ENCODE measurements around the gene SLC34A3. TPM values are rescaled to one million over a fixed set of nuclear protein-coding genes. Genes with fewer than 3 reads are reported as not detected.
A peak's percentile ranks its signal among the peaks of the same experiment; 100 is the strongest.

The SLC34A3 gene
- total RNA-seq, 1 experiment from 2014 or later: not detected

- H3K27ac ChIP-seq (ENCODE audit: low read length): peak overlapping the region; percentile 95
- H3K36me3 ChIP-seq (ENCODE audit: insufficient read depth, low read length): peaks cover 8% of the 10 kb centered on the region; the same call in 1 of the 2 replicates
- no peaks in the 10 kb centered on the region for H3K9me3 ChIP-seq (ENCODE audit: low read length)
- no peaks in the 10 kb centered on the region for H3K27me3 ChIP-seq (ENCODE audit: low read length)
- H3K4me1 ChIP-seq (ENCODE audit: low read length): peaks cover 41% of the 10 kb centered on the region
- H3K79me2 ChIP-seq (ENCODE audit: low read length): 0 out of 2 replicates have a peak, but pooled peaks cover 2% of the 10 kb centered on the region
- no peak overlapping the region for H2AFZ ChIP-seq (ENCODE audit: low read length)
- H4K20me1 ChIP-seq (ENCODE audit: insufficient read depth, low read depth, low read length): no peaks in the 10 kb centered on the region
- H3K9me2 ChIP-seq (replicated peaks; ENCODE audit: insufficient read depth, low read length): no peaks in the 10 kb centered on the region
- H3K9ac ChIP-seq (ENCODE audit: low read length): peak overlapping the region; percentile 72
- DNase-seq: peak; percentile 61
- H3K4me3 ChIP-seq (ENCODE audit: low read length): peak overlapping the region; percentile 60
- H3K4me2 ChIP-seq (ENCODE audit: low read depth, low read length, poor library complexity, severe bottlenecking): peak overlapping the region; percentile 70
Measured at GRCh38 chr9:137268538-137269201, 38.0 kb downstream of the SLC34A3 start.

GRCh38 chr9:137269231-137269772 is 38.6 kb downstream of the SLC34A3 start:
- H2AFZ ChIP-seq (ENCODE audit: low read length): no peak overlapping the region
- peak overlapping the region; percentile 70 for H3K4me2 ChIP-seq (ENCODE audit: low read depth, low read length, poor library complexity, severe bottlenecking)
- DNase-seq: peak; percentile 89
- peak overlapping the region; percentile 60 for H3K4me3 ChIP-seq (ENCODE audit: low read length)
- H3K27ac ChIP-seq (ENCODE audit: low read length): peak overlapping the region; percentile 95
- peak overlapping the region; percentile 72 for H3K9ac ChIP-seq (ENCODE audit: low read length)
- no peaks in the 10 kb centered on the region for H4K20me1 ChIP-seq (ENCODE audit: insufficient read depth, low read depth, low read length)
- no peaks in the 10 kb centered on the region for H3K9me2 ChIP-seq (replicated peaks; ENCODE audit: insufficient read depth, low read length)
- H3K79me2 ChIP-seq (ENCODE audit: low read length): 0 out of 2 replicates have a peak, but pooled peaks cover 2% of the 10 kb centered on the region
- peaks cover 48% of the 10 kb centered on the region for H3K4me1 ChIP-seq (ENCODE audit: low read length)
- H3K36me3 ChIP-seq (ENCODE audit: insufficient read depth, low read length): peaks cover 8% of the 10 kb centered on the region; the same call in 1 of the 2 replicates
- no peaks in the 10 kb centered on the region for H3K9me3 ChIP-seq (ENCODE audit: low read length)
- H3K27me3 ChIP-seq (ENCODE audit: low read length): no peaks in the 10 kb centered on the region

GRCh38 chr9:137270929-137271695 is 40.4 kb downstream of the SLC34A3 start:
- Histone ChIP-seq H3K9ac (ENCODE audit: low read length) (no peak overlapping the region), H3K36me3 (ENCODE audit: insufficient read depth, low read length) (peaks cover 6% of the 10 kb centered on the region; the same call in 1 of the 2 replicates)
- DNase-seq: no peak

DNA sequence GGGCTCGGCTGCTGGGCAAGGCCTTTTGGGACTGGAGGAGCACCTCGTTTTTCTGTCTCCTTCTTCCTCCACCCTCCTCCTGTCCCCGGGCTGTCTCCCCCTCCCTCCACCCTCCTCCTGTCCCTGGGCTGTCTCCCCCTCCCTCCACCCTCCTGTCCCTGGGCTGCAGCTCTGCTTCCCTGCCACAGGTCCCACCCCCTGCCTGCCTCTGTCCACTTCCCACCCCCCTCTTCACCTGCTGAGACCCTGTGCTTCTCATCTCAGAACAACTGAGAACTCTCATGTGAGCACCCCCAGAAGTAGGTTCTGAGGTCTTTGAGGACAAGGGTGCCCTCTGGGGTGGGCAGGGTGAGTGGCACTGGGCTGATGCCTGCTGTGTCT is 41.0 kb downstream of the SLC34A3 start:
- no peaks in the 10 kb centered on the region for H3K27me3 ChIP-seq (ENCODE audit: low read length)
- H3K9me3 ChIP-seq (ENCODE audit: low read length): no peaks in the 10 kb centered on the region
- H3K4me1 ChIP-seq (ENCODE audit: low read length): peaks cover 68% of the 10 kb centered on the region

More at GRCh38 chr9:137270929-137271695, 40.4 kb downstream of the SLC34A3 start:
- Histone ChIP-seq H2AFZ (ENCODE audit: low read length) (no peak overlapping the region), H3K4me2 (ENCODE audit: low read depth, low read length, poor library complexity, severe bottlenecking) (no peak overlapping the region), H3K9me3 (ENCODE audit: low read length) (no peaks in the 10 kb centered on the region), H3K79me2 (ENCODE audit: low read length) (0 out of 2 replicates have a peak, but pooled peaks cover 2% of the 10 kb centered on the region), H3K9me2 (replicated peaks; ENCODE audit: insufficient read depth, low read length) (no peaks in the 10 kb centered on the region), H4K20me1 (ENCODE audit: insufficient read depth, low read depth, low read length) (no peaks in the 10 kb centered on the region), H3K27me3 (ENCODE audit: low read length) (no peaks in the 10 kb centered on the region), H3K4me1 (ENCODE audit: low read length) (peaks cover 66% of the 10 kb centered on the region), H3K27ac (ENCODE audit: low read length) (no peak overlapping the region), H3K4me3 (ENCODE audit: low read length) (no peak overlapping the region)

DNA sequence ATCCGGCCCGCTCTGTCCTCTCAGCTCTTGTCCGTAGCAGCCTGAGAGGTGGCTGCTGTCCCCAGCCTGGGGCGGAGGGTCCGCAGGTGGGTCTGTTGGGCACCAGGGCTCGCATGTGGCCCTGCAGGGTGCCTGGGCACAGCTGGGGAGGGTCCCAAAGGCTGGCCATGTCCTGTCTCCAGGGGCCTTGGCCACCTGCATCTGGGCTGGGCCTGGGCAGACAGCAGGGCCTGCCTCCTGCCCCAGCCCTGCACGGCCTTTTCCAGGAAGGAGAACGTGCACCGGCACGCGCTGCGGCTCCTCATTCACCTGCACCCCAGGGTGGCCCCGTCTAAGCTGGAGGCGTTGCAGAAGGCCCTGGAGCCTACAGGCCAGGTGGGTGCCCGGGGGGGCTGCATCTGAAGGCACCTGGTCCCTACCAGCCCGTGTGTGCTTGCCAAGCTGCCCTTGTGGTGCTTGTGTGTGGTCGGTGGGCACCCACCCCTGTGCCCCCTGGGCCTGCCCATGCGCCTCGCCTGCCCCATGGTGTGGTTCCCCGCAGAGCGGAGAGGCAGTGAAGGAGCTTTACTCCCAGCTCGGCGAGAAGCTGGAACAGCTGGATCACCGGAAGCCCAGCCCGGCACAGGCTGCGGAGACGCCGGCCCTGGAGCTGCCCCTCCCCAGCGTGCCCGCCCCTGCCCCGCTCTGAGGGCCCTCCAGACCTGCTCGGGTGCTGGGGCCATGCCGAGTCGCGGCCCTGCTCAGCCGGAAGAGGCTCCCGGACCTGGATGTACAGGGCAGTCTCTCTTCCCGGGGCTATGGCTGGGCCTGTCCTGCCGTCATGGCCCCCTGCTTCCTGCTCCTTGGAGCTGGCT is 41.8 kb downstream of the SLC34A3 start:
- no peak for DNase-seq
- Histone ChIP-seq H3K27me3 (ENCODE audit: low read length) (no peaks in the 10 kb centered on the region), H3K4me1 (ENCODE audit: low read length) (peaks cover 69% of the 10 kb centered on the region), H4K20me1 (ENCODE audit: insufficient read depth, low read depth, low read length) (no peaks in the 10 kb centered on the region), H3K27ac (ENCODE audit: low read length) (no peak overlapping the region), H3K36me3 (ENCODE audit: insufficient read depth, low read length) (peaks cover 6% of the 10 kb centered on the region; the same call in 1 of the 2 replicates), H3K79me2 (ENCODE audit: low read length) (0 out of 2 replicates have a peak, but pooled peaks cover 2% of the 10 kb centered on the region), H2AFZ (ENCODE audit: low read length) (no peak overlapping the region), H3K9ac (ENCODE audit: low read length) (no peak overlapping the region), H3K4me2 (ENCODE audit: low read depth, low read length, poor library complexity, severe bottlenecking) (no peak overlapping the region), H3K9me2 (replicated peaks; ENCODE audit: insufficient read depth, low read length) (no peaks in the 10 kb centered on the region), H3K4me3 (ENCODE audit: low read length) (no peak overlapping the region), H3K9me3 (ENCODE audit: low read length) (no peaks in the 10 kb centered on the region)

More for the DNA sequence above, 41.0 kb downstream of the SLC34A3 start:
- Histone ChIP-seq H3K4me2 (ENCODE audit: low read depth, low read length, poor library complexity, severe bottlenecking) (no peak overlapping the region), H3K4me3 (ENCODE audit: low read length) (no peak overlapping the region), H3K9me2 (replicated peaks; ENCODE audit: insufficient read depth, low read length) (no peaks in the 10 kb centered on the region), H3K27ac (ENCODE audit: low read length) (no peak overlapping the region), H2AFZ (ENCODE audit: low read length) (no peak overlapping the region), H3K79me2 (ENCODE audit: low read length) (0 out of 2 replicates have a peak, but pooled peaks cover 2% of the 10 kb centered on the region), H3K36me3 (ENCODE audit: insufficient read depth, low read length) (peaks cover 6% of the 10 kb centered on the region; the same call in 1 of the 2 replicates), H4K20me1 (ENCODE audit: insufficient read depth, low read depth, low read length) (no peaks in the 10 kb centered on the region), H3K9ac (ENCODE audit: low read length) (no peak overlapping the region)
- DNase-seq: no peak

DNA sequence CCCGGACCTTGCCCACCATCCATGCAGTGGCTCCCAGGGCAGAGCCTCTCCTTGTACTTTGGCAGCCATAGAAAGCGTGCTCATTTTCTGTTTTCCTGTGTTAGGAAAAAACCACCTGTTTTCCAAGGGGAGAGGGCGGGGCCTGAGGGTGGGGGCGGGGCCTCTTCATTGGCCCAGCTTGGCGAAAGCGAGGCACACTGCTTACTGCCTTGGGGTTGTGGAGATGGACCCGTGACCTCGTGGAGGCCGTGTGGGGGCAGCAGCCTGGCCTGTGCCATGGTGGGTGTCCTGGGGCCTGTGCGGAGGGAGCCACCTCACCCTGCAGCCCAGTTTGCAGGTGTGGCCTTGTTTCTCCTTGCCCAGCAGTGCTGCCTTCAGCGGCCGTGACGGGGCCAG is 42.4 kb downstream of the SLC34A3 start:
- no peaks in the 10 kb centered on the region for H3K27me3 ChIP-seq (ENCODE audit: low read length)
- H2AFZ ChIP-seq (ENCODE audit: low read length): no peak overlapping the region
- no peak overlapping the region for H3K4me3 ChIP-seq (ENCODE audit: low read length)
- H4K20me1 ChIP-seq (ENCODE audit: insufficient read depth, low read depth, low read length): no peaks in the 10 kb centered on the region
- peaks cover 69% of the 10 kb centered on the region for H3K4me1 ChIP-seq (ENCODE audit: low read length)
- H3K4me2 ChIP-seq (ENCODE audit: low read depth, low read length, poor library complexity, severe bottlenecking): no peak overlapping the region
- H3K79me2 ChIP-seq (ENCODE audit: low read length): 0 out of 2 replicates have a peak, but pooled peaks cover 2% of the 10 kb centered on the region
- no peak overlapping the region for H3K9ac ChIP-seq (ENCODE audit: low read length)
- H3K9me3 ChIP-seq (ENCODE audit: low read length): no peaks in the 10 kb centered on the region
- H3K27ac ChIP-seq (ENCODE audit: low read length): no peak overlapping the region
- peaks cover 6% of the 10 kb centered on the region; the same call in 1 of the 2 replicates for H3K36me3 ChIP-seq (ENCODE audit: insufficient read depth, low read length)
- no peak for DNase-seq
- no peaks in the 10 kb centered on the region for H3K9me2 ChIP-seq (replicated peaks; ENCODE audit: insufficient read depth, low read length)

GRCh38 chr9:137273611-137274320 is 43.1 kb downstream of the SLC34A3 start:
- H3K9ac ChIP-seq (ENCODE audit: low read length): peak overlapping the region; percentile 51
- peaks cover 67% of the 10 kb centered on the region for H3K4me1 ChIP-seq (ENCODE audit: low read length)
- peak; percentile 44 for DNase-seq

More at GRCh38 chr9:137273611-137274320, 43.1 kb downstream of the SLC34A3 start:
- Histone ChIP-seq H3K27me3 (ENCODE audit: low read length) (no peaks in the 10 kb centered on the region), H3K9me3 (ENCODE audit: low read length) (no peaks in the 10 kb centered on the region), H3K27ac (ENCODE audit: low read length) (peak overlapping the region; percentile 94), H3K36me3 (ENCODE audit: insufficient read depth, low read length) (peaks cover 6% of the 10 kb centered on the region; the same call in 1 of the 2 replicates), H4K20me1 (ENCODE audit: insufficient read depth, low read depth, low read length) (no peaks in the 10 kb centered on the region), H3K79me2 (ENCODE audit: low read length) (0 out of 2 replicates have a peak, but pooled peaks cover 2% of the 10 kb centered on the region), H3K4me2 (ENCODE audit: low read depth, low read length, poor library complexity, severe bottlenecking) (peak overlapping the region; percentile 48), H3K4me3 (ENCODE audit: low read length) (no peak overlapping the region), H3K9me2 (replicated peaks; ENCODE audit: insufficient read depth, low read length) (no peaks in the 10 kb centered on the region), H2AFZ (ENCODE audit: low read length) (no peak overlapping the region)

All from Karpas-422 (cell line).